ENCODE results near the gene LGALS7.

LGALS7 gene

DNA sequence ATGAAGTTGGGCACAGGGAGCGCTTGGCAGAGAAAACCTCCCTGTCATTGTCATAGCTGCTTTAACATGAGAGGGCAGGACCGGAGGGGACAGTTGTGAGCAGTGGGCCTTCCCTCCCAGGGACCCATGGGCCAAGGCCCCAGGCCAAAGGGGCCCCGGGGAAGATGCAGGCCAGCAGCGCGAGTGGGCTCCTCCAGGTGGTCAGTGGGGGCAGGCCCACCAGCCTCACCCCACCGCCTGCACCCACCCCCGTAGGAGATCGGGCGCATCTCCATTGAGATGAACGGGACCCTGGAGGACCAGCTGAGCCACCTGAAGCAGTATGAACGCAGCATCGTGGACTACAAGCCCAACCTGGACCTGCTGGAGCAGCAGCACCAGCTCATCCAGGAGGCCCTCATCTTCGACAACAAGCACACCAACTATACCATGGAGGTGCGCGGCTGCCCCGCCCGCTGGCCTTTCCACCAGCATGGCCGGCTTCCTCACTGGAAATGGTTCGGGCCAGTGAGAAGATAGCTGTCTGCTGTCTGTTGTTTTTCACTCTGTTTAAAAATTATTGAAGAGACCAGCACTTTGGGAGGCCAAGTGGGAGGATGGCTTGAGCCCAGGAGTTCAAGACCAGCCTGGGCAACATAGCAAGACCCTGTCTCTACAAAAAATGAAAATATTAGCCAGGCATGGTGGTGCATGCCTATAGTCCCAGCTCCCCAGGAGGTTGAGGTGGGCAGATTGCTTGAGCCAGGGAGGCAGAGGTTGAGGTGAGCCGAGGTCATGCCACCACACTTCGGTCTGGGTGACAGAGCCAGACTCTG, 47.6 kb downstream of the LGALS7 start:
- DNase-seq, result no peak

DNA sequence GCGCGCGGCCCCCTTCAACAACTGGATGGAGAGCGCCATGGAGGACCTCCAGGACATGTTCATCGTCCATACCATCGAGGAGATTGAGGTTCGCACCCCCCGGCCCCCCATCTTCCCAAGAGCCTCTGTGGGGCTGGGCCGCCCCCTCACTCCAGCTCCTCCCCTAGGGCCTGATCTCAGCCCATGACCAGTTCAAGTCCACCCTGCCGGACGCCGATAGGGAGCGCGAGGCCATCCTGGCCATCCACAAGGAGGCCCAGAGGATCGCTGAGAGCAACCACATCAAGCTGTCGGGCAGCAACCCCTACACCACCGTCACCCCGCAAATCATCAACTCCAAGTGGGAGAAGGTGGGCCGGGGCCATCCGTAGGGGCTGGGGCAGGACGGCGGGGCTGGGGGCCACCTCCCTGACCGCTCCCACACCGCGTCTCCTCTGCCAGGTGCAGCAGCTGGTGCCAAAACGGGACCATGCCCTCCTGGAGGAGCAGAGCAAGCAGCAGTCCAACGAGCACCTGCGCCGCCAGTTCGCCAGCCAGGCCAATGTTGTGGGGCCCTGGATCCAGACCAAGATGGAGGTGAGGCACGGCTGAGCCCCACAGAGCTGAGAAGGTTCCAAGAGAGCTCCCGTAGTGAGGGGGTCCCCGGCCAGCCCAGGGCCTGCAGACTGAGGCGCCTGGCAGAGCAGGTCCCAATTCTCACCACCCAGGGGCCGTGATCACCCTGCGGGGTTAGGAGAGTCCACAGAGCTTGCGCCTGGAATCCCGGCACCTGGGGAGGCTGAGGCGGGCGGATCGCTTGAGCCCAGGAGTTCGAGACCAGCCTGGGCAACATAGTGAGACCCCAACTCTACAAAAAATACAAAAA, 49.1 kb downstream of the LGALS7 start:
- DNase-seq, result no peak

DNA sequence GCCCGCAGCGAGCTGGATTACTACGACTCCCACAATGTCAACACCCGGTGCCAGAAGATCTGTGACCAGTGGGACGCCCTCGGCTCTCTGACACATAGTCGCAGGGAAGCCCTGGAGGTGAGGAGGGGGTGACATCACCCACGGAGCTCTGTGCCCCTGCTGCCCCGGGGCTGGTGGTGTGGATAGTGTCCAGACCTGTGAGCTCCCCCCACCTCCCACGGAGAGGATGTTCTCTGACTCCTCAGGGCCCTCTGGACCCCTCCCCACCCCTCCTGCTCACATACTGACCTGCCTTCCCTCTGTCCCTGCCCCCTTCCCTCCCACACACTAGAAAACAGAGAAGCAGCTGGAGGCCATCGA, 49.7 kb downstream of the LGALS7 start:
- DNase-seq, result no peak

DNA sequence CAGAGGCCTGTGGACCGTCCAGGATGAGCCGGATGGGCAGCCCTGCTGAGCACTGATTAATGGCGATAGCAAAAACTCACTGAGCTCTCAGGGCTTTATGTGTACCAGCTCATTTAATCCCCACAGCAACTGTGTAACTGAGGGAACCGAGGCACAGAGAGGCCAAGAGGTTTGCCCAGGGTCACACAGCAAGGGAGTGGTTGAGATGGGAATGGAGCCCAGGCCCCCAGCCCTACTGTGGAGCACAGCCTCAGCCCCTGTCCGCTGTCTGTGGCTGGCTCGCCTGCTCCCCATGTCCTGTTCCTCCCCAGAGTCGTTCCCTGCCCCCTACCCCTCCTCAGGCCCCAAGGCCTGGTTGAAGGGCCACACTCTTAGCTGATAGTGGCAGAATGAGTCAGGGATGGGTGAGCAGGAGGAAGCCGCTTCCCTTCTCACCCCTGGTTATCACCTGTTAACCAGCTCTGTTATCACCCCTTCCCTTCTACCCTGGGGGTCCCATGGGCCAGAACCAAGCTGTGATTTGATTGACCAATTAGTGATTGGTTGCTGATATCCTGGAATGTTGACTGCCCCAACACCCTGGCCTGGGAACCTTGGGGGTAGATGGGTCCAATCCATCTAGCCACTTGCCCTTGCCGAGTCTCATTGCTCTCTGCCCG, 50.2 kb downstream of the LGALS7 start:
- DNase-seq, result no peak

DNA sequence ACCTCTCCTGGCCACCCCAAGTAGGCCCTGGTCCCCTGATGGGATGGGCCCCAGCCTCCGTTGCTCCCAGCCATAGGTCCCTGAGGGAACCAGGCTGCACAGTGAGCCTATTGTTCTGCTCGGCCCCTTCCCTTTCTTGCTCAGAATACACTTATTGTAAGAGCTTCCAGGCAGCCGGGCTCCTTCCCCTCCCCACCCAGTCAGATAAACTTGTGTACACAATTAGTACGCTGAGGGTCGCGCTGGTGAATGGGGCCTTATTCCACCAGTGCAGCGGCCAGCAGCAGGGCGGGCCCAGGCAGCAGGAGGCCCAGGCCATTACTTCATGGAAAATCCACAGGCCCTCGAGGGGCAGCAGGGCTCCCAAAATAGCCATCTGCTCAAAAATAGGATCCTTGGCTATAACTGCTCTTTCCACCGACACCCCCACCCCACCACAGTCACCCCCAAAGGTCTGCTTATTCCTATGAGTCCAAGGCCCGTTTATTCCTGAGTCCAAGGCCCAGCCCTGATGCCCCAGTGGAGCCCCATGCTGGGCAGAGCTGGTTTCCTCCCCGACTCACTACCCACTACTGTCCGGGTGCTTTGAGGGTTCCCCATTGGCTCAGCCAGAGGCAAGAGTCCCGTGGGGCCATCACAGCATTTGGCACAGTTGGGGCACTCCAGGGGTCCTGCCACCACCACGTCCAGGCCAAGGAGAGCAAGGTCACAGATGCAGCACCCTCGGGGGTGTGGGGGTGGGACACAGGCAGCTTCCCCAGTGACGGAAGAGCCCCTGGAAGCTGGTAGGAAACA, 51.1 kb downstream of the LGALS7 start:
- no peak for DNase-seq

DNA sequence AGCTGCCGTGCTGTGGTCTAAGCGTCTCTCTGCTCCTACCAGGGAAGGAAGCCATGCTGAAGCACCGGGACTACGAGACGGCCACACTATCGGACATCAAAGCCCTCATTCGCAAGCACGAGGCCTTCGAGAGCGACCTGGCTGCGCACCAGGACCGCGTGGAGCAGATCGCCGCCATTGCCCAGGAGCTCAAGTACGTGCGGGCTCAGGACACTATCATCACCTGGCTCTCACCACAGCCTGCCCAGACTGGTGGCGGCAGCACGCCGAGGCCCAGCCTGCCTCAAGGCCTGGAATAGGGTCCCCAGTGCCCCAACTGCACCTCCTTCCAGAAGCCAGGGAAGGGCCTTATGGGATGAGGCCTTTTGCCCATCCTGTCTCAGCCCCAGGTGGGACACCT, 51.8 kb downstream of the LGALS7 start:
- DNase-seq, result no peak
